Vein endothelial cell (primary cell): ENCODE data around the gene LRIT2. TPM values are rescaled to one million over a fixed set of nuclear protein-coding genes. Genes with fewer than 3 reads are reported as not detected.

Source experiments
- total RNA-seq: library from RNA; depleted of rRNA; stranded (reverse); fragments of >200 nt; gene quantifications from 2 replicates; pipeline ENCODE4 v1.2.3, GENCODE V29; 2012

The LRIT2 gene, protein sequence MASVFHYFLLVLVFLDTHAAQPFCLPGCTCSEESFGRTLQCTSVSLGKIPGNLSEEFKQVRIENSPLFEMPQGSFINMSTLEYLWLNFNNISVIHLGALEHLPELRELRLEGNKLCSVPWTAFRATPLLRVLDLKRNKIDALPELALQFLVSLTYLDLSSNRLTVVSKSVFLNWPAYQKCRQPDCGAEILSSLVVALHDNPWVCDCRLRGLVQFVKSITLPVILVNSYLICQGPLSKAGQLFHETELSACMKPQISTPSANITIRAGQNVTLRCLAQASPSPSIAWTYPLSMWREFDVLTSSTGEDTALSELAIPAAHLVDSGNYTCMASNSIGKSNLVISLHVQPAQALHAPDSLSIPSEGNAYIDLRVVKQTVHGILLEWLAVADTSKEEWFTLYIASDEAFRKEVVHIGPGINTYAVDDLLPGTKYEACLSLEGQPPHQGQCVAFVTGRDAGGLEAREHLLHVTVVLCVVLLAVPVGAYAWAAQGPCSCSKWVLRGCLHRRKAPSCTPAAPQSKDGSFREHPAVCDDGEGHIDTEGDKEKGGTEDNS
- not detected in 2 replicates for total RNA-seq

DNA sequence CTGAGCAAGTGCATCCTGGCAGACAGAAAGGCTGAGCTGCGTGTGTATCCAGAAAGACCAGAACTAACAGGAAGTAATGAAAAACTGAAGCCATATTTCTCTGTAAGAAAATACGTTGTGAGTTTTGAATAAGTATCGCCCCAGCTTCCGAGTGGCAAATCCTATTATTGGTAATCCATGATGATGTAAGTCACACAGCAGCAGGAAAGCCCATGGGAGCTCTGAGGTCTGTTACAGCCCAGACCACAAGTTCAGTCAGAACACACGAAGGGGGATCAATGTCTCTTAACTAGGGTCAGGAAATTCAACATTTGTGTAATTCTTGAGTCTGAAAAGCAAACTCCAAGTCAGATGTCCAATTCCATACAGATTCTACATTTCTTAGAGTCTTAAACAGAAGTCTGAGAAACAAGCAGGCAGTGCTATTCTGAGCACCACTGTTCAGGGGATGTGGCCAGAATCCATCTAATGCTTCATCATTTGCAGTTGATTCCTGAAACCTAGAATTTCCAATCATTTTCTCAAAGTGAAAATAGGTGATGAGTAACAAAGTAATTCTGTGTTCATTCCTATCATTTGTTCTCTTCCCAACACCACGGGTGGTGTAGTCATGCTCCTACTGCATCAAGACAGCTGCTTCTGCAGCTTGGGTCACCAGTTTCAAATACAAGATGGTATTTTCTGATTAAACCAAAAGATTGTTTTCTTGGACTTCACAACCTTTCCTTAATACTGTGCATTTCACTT is at the start of gene LRIT2:
TSS of gene LRIT2 (minus strand) at position 118 of the 747 bp plus-strand sequence. CDS start at position 94, 24 bp downstream.

DNA sequence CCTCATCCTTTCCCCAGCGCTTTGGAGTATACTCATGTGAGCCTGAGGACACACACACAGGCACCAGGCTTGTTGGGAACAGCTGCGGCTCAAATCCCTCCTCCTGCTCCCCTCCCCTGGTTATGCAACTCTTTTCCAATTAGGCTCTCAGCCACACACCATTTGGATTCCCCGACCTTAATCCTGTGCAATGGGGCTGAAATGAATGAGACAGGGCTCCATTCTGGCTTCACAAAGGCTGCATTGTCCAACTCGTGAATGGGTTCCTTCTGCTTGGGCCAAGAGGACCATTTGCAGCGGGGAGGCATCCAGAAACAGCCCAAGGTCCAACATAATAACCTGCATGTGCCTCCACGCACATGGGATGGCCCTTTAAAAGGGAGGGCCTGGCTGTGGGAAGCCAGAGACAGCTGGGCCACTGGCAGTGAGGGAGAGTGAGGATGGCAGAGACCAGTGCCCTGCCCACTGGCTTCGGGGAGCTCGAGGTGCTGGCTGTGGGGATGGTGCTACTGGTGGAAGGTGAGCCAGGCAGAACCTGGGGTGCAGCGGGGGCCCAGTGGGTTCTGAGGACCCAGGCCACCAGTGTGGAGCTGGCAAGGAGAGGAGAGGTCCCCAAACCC is 19.4 kb upstream of the LRIT2 start, which contains the start of gene RGR:
TSS of gene RGR (plus strand) at position 403 of the 620 bp plus-strand sequence. CDS start at position 441, 38 bp downstream.

DNA sequence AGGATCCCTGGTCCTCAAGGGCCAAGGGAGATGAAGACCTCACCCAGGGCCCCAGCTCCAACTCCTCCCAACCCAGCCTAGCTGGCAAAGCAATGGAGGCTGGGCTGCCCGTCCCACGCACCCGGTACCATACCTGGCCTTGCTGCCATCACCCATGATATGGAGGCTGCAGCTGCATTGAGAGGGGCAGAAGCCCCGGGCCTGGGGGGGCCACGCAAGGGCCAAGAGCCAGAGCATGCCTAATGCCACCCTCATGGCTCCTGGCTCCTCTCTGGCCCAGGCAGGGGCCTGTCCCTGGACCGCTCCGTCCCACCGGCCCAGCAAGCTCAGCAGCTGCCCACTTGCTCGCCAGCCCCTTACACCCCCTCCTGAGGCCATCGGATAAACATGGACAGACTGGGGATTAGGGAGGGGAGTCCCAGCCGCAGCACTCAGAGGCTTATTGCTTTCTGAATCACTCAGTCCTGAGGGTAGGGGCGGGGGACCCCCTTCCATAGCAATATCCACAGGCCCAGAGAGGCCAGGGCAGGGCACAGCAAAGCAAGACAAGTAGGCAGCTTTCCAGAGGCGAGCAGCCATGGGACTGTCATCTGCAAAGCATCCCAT is 15.9 kb upstream of the LRIT2 start, which contains the start of gene LRIT1:
TSS of gene LRIT1 (minus strand) at position 362 of the 606 bp plus-strand sequence. CDS start at position 255, 107 bp downstream.

DNA sequence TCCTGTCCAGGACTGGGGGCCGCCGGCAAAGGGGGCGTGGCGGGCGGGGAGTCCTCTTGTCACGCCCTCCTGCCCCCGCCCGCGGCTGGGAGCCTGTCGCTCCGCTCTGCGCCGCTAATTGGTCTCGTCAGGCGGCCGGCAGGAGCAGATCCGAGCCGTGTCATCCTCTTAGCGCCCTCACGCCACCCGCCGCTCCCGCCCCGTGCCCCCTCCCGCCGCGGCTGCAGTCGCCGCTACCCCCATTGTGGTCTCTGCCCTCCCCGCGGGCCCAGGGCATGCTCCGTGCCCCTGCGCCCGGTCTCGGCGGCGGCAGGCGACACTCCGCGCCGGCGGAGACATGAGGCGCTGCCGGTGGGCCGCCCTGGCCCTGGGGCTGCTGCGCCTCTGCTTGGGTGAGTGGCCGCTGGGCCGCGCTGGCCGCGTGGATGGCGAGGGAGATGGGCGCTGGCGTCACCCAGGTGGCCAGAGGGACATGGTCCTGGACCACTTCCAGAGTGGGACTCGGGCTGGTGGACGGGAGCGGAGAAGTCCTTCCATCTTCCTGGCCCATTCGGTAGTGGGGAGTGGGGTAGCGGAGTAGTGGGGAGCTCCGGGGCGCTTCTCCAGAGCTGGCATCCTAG is 30.8 kb downstream of the LRIT2 start, which contains the start of gene CDHR1:
TSS of gene CDHR1 (plus strand) at position 114 of the 620 bp plus-strand sequence. CDS start at position 338, 224 bp downstream.

DNA sequence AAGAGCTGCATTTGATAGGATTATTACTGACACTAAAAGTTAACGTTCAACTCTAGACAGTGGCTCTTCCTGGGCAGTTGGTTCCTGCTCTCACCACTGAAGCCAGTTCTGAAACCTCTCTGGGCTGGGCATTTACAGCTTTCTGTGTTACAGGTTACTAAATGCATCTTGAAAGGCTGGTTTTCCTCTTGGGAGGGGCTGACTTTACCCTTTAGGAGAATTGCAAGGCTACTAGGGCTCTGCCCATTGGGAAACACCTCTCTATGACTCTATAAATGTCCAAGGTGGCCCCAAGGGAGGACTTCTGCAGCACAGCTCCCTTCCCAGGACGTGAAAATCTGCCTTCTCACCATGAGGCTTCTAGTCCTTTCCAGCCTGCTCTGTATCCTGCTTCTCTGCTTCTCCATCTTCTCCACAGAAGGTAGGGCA is 51.8 kb downstream of the LRIT2 start, which contains the start of gene GPR15LG:
TSS of gene GPR15LG (plus strand) at position 301 of the 429 bp plus-strand sequence. CDS start at position 352, 51 bp downstream.

Other genes starting within 250 kb of the LRIT2 start
- gene GHITM, start 86.0 kb downstream of the LRIT2 start, total RNA-seq = 137 and 149 TPM in 2 replicates
- gene GPR15LG, start 51.7 kb downstream of the LRIT2 start, total RNA-seq = not detected in 2 replicates
- 0.10 TPM in 1 of 2 replicates, not detected in the other for gene CDHR1, start 31.0 kb downstream of the LRIT2 start, total RNA-seq
- gene LRIT1, start 16.0 kb upstream of the LRIT2 start, total RNA-seq = not detected in 2 replicates
- gene RGR, start 19.5 kb upstream of the LRIT2 start, total RNA-seq = not detected in 2 replicates
- 33.3 and 45.9 TPM in 2 replicates for gene CCSER2, start 103.0 kb upstream of the LRIT2 start, total RNA-seq